Neuron (in vitro differentiated cells): ENCODE data around the gene KAT7.

Experiments used
- H2AFZ ChIP-seq: one replicate; pipeline ENCODE4 v1.6.1; 2013; ENCODE audit warnings: low read depth, mild to moderate bottlenecking, inconsistent platforms, low read length, moderate library complexity
- H3K27me3 ChIP-seq: one replicate; pipeline ENCODE4 v1.6.1; 2013; ENCODE audit warnings: low read length; ENCODE audit not compliant: insufficient read depth
- H3K36me3 ChIP-seq: one replicate; pipeline ENCODE4 v1.6.1; 2013; ENCODE audit warnings: low read length; ENCODE audit not compliant: insufficient read depth
- H3K4me1 ChIP-seq: one replicate; pipeline ENCODE4 v1.6.1; 2013; ENCODE audit warnings: low read length; ENCODE audit not compliant: insufficient read depth
- H3K4me3 ChIP-seq: 2 replicates; pipeline ENCODE4 v1.5.1; 2013; ENCODE audit warnings: mild to moderate bottlenecking, low read length, moderate library complexity
- H3K9me3 ChIP-seq: one replicate; pipeline ENCODE4 v1.6.1; 2013; ENCODE audit warnings: low read length

Gene KAT7

DNA sequence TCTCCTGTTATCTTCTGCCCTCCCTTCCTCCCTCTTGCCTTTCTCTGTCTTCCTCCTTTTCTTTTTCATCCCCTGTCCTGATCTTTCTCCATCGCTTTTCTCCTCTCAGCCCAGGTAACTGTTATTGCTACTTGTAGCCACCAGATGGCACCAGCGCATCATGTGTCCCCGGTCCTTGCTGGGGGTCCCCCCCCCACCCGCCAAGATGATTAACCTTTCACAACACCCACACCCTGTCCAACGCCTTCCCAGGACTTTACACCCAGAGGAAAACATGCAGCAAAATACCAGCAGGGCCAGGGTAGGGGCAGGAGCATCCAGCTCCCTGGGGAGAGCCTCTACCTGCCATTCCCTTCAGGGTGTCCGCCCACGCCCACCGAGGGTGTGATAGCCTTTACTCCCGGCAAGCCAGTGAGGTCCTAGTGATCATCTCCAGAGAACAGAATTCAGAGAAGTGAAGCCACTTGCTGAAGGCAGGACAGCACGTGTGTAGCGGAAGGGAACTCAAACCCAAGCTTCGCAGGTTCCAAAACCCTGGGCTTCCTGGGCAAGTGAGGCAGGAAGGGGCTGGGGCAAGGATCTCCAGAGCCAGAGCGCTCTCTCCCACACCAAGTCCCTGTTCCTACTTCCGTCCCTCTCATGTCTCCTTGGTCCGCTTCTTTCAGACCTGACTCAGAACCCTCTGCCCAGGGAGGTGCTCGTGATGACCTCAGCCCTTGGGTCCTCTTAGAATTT lies 72.8 kb downstream of the KAT7 start:
- Histone ChIP-seq H2AFZ (no peak overlapping the region), H3K4me3 (no peak overlapping the region), H3K27me3 (peaks cover 12% of the 10 kb centered on the region), H3K36me3 (no peaks in the 10 kb centered on the region), H3K4me1 (peaks cover 15% of the 10 kb centered on the region), H3K9me3 (no peaks in the 10 kb centered on the region)

DNA sequence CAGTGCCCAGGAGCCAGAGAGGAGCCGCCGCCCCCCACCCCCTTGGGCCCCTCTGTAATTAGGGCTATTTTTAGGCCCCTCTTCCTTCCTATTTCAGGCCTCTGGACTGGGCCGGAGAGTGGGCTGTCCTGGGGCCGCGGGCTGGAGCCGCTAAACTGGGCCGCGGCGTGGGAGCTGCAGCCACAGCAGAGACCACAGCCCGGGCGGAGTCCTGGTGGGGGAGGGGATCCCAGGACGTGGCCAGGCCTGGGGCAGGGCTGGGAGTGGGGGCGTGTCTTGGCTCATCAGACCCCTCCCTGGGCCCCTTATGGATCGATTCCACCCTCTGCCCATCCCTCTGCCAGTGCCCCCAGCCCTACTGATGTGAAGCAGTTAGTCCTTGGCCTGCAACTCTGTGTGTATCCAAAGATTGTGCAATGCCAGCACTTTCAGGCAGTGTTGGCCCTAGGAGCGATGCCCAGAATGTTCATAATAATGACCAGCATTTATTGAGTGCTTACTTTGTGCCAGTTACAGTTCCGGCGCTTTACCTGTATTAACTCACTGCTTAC lies 74.4 kb downstream of the KAT7 start:
- Histone ChIP-seq H3K27me3 (peaks cover 12% of the 10 kb centered on the region), H3K9me3 (no peaks in the 10 kb centered on the region), H3K36me3 (no peaks in the 10 kb centered on the region), H2AFZ (no peak overlapping the region), H3K4me3 (no peak overlapping the region), H3K4me1 (peaks cover 18% of the 10 kb centered on the region)

DNA sequence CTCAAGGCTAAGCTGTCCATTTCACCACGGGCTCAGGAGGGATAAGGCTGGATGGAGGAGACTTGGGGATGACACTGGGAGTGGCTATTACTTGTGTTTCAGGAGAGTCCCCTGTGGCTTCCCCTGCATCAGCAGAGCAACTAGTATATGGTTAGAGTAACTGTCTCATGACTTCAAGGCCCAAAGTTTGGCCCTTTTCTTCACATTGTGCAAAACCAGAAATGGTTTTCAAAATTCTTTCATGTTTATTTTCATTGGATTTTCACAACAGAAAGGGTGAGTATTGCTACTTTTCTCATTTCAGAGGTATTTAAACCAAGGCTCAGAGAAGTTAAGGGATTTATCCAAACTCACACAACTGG lies 77.5 kb downstream of the KAT7 start:
- Histone ChIP-seq H3K36me3 (no peaks in the 10 kb centered on the region), H3K27me3 (peaks cover 21% of the 10 kb centered on the region), H3K4me3 (no peak overlapping the region), H3K4me1 (peaks cover 18% of the 10 kb centered on the region), H3K9me3 (no peaks in the 10 kb centered on the region), H2AFZ (no peak overlapping the region)

DNA sequence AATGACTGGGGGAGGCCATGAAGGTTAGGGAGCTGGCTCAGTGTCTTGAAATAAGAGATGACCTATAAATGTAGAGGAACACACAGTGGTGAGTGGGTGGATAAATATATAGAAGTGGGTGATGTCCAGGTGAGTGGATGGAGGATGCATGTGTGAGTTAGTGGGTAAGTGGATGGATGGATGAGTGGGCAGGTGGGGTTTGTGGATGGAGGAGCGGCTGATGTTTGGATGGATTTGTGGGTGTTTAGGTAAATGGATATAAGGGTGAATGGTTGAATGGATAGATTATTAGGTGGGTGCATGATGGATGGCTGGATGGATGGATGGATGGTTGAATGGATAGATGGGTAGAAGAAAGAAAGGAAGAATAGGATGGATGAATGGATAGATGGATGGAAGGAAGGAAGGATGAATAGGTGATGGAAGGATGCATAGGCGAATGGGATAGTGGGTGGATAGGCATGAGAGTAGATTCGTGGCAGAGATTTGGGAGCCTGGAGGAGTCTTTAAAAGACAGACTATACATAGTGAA lies 78.5 kb downstream of the KAT7 start:
- peaks cover 18% of the 10 kb centered on the region for H3K4me1 ChIP-seq
- H3K9me3 ChIP-seq: no peaks in the 10 kb centered on the region
- no peaks in the 10 kb centered on the region for H3K36me3 ChIP-seq
- no peak overlapping the region for H3K4me3 ChIP-seq
- H3K27me3 ChIP-seq: peaks cover 26% of the 10 kb centered on the region
- no peak overlapping the region for H2AFZ ChIP-seq

DNA sequence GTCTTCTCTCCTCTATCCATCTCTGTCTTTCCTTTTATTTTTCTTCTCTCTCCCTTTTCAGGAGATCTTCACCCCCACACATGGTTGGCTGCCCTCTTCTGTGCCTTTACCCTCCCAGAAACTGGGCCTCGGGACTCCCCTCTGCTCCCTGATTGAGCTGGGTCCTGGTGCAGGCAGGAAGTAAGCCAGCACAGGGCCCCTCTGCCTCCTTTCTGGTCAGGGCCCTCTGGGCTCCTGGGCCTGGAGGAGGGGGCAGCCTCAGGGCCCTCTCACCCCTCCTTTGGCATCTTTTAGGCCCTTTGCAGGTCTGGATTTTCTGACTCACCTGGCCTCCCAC lies 80.5 kb downstream of the KAT7 start:
- Histone ChIP-seq H3K4me1 (peaks cover 18% of the 10 kb centered on the region), H3K27me3 (peaks cover 36% of the 10 kb centered on the region), H3K9me3 (no peaks in the 10 kb centered on the region), H3K36me3 (no peaks in the 10 kb centered on the region), H3K4me3 (no peak overlapping the region), H2AFZ (no peak overlapping the region)

DNA sequence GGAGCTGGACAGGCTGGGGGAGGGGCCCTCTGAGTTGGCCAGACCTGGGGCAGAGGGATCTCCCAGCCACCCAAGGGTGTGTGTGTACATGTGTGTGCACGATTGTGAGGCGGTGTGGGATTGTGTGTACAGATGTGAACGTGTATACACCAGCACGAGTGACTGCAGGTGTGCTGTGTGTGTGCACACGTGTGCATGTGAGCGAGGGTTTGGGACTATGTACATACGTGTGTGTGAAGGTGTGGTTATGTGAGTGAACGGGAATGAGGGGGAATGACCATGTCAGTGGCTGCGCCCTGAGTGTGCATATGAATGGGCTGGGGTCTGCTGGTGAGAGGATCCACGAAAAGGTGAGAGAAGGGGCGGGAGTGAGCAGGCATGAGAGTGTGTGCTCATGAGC lies 81.8 kb downstream of the KAT7 start:
- H3K4me1 ChIP-seq: peaks cover 13% of the 10 kb centered on the region
- H3K27me3 ChIP-seq: peaks cover 36% of the 10 kb centered on the region
- no peak overlapping the region for H2AFZ ChIP-seq
- H3K4me3 ChIP-seq: no peak overlapping the region
- H3K9me3 ChIP-seq: no peaks in the 10 kb centered on the region
- H3K36me3 ChIP-seq: no peaks in the 10 kb centered on the region

DNA sequence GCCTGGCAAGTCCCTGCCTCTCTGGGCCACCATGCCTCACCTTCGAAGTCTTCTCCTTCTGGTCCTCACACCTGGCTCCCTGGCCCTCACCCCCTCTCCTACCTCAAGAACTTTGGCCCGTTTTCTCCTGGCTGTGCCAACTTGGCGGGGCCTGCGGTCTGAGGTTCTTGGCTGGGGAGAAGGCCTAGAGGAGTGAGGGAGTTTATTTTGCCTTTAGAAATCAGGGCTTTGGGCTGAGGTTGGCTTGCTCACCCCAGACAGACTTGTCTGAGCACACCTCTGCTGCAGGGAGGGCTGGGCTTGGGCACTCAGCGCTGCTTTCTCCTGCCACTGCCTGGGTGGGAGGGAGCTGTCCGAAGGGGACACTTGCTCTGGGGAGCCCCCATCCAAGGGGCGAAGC lies 82.7 kb downstream of the KAT7 start:
- H2AFZ ChIP-seq: no peak overlapping the region
- H3K9me3 ChIP-seq: no peaks in the 10 kb centered on the region
- no peaks in the 10 kb centered on the region for H3K36me3 ChIP-seq
- peaks cover 4% of the 10 kb centered on the region for H3K4me1 ChIP-seq
- no peak overlapping the region for H3K4me3 ChIP-seq
- H3K27me3 ChIP-seq: peaks cover 42% of the 10 kb centered on the region

DNA sequence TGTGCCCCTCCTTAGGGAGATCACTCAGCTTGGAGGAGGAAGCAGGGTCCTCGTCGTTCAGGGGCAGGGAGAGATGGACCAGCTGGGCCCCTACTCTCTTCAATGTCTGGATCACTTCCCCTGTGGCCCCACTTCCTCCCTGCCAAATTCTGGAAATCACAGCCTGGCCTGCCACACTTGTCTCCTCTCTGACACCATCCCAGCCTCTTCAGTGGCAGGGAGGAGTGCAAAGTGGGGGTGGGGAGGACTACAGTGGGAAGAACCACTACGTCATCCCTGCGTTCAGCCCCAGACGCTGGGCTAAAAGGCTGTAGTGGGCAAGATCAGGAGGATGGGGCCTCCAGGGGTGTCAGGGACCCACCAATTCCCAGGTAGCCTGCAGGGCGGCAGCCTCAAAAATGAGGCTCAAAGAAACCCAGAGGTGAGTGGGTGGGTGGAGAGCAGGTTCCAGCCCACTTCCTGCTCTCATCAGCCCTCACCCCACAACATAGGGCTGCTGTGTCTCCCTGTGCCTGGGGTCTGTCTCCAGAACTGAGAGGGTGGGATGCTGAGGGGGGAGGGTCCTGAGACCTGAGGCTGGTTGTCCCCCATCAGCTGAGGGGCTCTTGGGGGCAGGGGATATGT lies 84.4 kb downstream of the KAT7 start:
- Histone ChIP-seq H3K27me3 (peaks cover 48% of the 10 kb centered on the region), H3K4me3 (no peak overlapping the region), H3K9me3 (no peaks in the 10 kb centered on the region), H3K36me3 (no peaks in the 10 kb centered on the region), H2AFZ (no peak overlapping the region), H3K4me1 (no peaks in the 10 kb centered on the region)

DNA sequence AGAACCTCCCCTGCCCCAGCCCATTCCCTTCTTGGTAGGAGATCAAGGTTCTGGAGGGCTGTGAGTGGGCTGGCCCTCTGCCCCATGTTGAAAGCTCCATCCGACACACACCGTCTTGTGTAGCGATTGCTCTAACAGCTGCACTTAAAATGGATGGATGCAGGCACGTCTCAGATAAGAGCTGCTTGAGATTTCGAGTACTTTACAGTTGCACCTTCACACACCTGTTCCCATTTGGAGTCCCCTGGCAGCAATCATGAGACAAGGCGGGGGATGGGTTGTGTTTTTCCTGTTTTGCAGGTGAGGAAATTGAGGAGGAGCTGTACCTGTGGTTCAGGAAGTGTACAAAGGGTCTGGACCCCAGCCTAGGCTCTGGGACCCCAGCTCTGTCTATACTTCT lies 85.0 kb downstream of the KAT7 start:
- no peaks in the 10 kb centered on the region for H3K9me3 ChIP-seq
- H3K4me3 ChIP-seq: no peak overlapping the region
- H3K27me3 ChIP-seq: peaks cover 48% of the 10 kb centered on the region
- no peaks in the 10 kb centered on the region for H3K4me1 ChIP-seq
- H2AFZ ChIP-seq: no peak overlapping the region
- no peaks in the 10 kb centered on the region for H3K36me3 ChIP-seq

DNA sequence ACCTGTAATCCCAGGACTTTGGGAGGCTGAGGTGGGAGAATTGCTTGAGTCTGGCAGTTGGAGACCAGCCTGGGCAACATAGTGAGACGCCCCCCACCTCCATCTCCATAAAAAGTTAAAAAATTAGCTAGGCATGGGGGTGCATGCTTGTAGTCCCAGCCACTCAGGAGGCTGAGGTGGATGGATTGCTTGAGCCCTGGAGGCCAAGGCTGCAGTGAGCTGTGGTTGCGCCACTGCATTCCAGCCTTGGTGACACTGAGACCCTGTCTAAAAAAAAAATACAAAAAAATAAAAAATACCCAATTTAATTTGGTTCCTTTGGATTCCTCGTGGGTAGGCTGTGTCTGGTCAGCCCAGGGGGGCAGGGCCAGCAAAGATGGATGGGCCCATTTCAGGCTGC lies 85.4 kb downstream of the KAT7 start:
- no peak overlapping the region for H3K4me3 ChIP-seq
- H3K4me1 ChIP-seq: no peaks in the 10 kb centered on the region
- H3K9me3 ChIP-seq: no peaks in the 10 kb centered on the region
- no peaks in the 10 kb centered on the region for H3K36me3 ChIP-seq
- H3K27me3 ChIP-seq: peaks cover 49% of the 10 kb centered on the region
- H2AFZ ChIP-seq: no peak overlapping the region

DNA sequence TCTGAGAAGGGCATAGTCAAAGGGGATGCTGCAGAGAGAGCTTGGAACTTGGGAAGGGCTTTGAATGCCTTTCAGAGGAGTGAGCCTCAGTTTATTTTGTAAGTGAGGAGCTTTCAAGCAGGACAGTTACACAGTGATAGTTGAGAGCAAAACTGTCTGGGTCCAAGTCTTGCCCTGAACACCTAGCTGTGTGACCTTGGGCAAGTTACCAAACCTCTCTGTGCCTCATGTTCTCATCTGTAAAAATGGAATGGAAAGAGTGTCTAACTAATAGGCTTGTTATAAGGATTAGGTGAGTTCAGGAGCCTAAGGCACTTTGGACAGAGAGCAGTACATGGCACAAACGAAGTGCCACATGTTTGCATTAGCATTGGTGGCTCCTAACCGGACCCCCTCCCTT lies 86.4 kb downstream of the KAT7 start:
- Histone ChIP-seq H3K4me3 (no peak overlapping the region), H3K4me1 (no peaks in the 10 kb centered on the region), H3K9me3 (no peaks in the 10 kb centered on the region), H2AFZ (no peak overlapping the region), H3K36me3 (no peaks in the 10 kb centered on the region), H3K27me3 (peaks cover 47% of the 10 kb centered on the region)

DNA sequence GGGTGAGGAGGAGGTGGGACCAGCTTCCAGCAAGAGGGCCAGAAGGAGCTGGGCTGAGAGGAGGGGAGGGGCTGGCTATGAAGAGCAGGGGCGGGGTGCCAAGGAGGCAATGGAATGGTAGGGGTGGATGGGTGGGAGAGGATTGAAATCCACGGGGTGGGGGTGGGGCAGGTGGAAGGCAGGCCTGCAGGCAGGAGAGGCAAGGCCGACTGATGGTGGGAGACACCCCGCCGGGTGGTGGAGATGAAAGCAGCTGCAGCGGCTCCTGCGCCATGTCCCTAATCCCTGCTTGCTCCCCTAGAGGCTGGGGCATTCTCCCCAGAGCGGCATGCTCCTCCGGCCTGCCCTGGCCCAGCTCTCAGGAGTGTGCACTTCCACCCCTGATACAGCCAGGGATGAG lies 87.2 kb downstream of the KAT7 start:
- H3K36me3 ChIP-seq: no peaks in the 10 kb centered on the region
- H3K4me1 ChIP-seq: peaks cover 2% of the 10 kb centered on the region
- H3K9me3 ChIP-seq: no peaks in the 10 kb centered on the region
- H2AFZ ChIP-seq: no peak overlapping the region
- no peak overlapping the region for H3K4me3 ChIP-seq
- H3K27me3 ChIP-seq: peaks cover 41% of the 10 kb centered on the region

DNA sequence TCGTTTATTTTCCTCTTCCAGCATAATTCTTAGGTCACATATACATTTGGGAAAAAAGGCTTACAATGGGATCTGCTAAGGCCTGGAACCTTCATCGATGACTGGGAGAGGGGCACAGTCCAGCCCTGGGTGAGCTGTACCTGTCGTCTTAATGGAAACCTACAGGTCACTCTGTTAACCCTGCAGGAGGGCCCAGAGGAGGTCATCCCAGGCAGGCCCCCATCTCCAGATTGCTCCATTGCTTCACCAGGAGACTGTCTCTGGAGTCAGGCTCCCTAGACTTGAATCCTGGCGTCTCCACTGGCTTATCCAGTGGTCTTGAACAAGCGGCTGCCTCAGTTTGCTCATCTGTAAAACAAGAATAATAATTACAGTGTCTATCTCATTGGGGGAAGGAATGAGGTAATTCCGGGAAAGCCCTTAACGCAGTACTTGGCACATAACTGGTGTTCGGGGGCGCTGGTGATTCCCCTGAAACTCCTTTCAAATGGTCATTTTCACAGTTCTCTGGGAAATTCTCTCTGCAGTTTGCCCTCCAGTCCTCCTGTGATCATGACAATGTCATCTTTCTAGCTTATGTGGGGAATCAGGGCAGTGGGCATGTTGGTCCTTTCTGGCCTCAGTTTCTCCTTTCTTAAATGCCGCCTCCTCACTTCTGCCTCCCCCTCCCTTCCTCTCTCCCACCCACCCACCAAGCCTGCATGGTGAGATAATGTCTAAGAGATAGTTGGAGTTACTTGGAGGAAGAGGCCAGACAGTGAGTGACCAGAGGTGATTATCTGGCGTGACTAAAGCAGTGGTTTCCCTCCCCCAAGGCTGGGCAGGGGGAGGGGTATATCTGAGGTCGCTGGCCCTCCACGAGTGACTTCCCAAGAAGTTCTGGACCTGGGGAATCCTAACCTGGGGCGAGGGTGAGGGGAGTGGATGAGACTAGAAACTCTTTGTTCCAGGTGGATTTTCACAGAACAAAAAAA lies 90.7 kb downstream of the KAT7 start:
- no peak overlapping the region for H3K4me3 ChIP-seq
- peaks cover 5% of the 10 kb centered on the region for H3K4me1 ChIP-seq
- no peak overlapping the region for H2AFZ ChIP-seq
- no peaks in the 10 kb centered on the region for H3K9me3 ChIP-seq
- H3K36me3 ChIP-seq: no peaks in the 10 kb centered on the region
- H3K27me3 ChIP-seq: peaks cover 49% of the 10 kb centered on the region
